ENCODE results near the gene NCOA1.
"Not testable (repeated sequence)": the region's sequence is repeated elsewhere in the genome, so short reads cannot be mapped to it uniquely, and the experiment has no call there.

Gene NCOA1

DNA sequence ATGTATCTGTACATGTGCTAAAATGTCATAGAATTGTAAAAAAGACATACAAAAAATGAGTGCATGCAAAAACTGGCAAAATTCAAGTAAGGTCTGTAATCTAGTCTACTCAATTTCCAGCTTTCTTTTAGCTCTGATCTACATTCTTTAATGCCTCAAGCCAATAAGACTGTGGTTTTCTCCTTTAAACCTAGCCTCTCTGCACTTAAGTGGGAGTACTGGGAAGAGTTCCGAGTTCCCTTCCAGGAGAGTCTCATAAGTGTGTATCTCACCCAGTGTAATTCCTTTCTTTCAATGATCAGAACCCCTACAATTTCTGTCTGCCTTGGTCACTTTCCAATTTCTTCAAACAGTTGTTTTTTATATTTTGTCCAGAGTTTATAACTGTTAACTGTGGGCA lies 152.0 kb downstream of the NCOA1 start:
- DNase-seq: no peak

- DNase-seq: no peak
Observed at GRCh38 chr2:24644032-24644431, 153.0 kb downstream of the NCOA1 start.

- DNase-seq: no peak
Observed at GRCh38 chr2:24650997-24651642, 160.1 kb downstream of the NCOA1 start.

DNA sequence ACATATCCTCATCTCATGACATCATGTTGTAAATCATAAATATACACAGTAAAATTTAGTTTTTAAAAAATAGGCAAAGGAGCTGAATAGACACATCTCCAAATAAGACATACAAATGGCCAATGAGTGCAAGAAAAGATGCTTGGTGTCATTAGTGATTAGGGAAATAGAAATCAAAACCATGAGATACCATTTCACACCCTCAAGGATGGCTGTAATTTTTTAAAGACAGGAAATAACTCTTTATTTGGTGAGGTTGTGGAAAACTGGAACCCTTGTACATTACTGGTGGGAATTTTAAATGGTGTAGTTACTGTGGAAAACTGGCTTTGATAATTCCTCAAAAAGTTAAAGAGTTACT lies 160.6 kb downstream of the NCOA1 start:
- DNase-seq: no peak

DNA sequence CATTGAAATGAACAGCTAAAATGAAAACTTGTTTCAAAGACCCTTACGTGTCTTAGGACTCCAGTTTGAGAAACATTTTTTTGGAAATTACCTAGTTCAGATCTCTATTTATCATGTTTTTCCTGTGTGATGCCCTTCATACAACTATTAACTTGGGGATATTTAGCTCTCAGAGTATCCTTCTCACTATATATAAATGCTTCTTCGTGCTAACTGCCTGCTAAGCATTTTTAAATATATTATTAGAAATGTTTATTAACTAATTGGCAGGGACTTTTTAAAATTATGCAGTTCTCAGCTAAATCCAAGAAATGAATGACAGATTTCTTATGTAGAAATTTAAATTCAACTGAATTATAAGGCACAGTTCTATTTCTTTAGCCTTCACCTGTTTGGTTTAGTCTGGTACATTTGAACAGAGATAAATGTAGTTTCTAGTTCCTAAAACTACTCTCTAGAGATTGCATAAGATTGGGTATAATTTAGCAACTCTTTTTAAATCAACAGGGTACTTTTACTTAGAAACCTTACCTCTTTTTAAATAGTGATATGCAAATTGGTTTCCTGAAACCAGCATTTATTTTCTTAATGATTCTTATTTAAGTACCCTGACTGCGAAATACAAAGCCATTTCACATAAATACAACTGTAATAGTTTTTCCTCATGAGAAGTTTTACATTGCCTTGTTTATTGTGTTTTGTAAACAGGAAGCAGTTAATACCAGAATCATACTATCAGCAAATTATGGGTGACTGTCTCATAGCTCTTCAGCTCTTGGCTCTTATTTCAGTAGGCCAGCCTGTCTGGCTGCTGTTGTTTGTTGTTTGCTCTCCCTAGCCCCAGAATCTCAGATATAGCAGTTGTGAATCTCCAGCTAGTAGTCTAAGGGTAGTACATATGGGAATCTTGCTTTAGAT lies 161.5 kb downstream of the NCOA1 start:
- DNase-seq: peak in 1 of 14 donors; percentile 3

DNA sequence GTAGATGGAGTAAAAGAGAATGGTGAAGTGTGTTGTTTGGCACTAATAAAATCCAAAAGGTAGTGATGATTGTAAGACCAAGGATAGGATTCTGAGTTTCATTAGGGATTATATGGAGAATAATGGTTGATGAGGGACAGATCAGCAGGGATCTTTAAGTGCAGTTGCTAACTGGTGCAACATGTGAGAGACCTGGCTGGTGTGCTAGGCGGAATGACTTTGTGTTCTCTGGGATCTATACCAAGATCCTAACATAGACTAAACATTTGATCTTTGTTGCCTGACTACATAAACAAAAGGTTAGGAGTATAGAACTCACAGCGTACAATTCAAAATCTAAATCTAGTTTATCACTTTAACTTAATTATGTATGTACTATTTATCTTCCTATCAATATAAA lies 166.8 kb downstream of the NCOA1 start:
- DNase-seq: no peak

DNA sequence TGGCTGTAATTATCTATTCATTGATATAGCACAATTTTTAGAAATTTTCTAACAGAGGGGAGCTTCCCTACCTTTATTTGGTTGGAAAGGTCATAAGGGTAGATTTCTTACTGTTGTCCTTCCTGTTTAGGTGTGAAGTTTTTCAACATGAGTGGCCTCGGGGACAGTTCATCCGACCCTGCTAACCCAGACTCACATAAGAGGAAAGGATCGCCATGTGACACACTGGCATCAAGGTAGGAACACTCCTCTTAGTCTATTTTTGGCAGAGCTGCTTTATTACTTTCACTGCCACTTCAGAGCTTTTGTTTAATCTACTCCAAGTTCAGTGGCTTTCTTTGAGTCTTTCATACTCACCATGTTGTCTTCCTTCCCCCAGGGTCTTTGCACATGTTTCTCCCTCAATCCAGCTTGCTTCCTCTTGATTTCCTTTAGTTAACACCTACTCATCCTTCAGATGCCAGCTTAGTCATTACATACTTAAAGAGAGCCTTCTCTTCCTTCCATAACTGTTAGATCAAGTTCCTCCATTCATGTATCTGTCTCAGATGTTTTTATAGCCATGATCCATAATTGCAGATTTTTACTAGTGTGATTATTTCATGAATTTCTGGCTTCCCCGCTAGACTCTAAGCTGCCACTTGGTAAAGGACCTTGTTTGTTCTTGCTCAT lies 167.6 kb downstream of the NCOA1 start:
- DNase-seq: no peak

- no peak for DNase-seq
Observed at GRCh38 chr2:24659862-24660261, 168.8 kb downstream of the NCOA1 start.

- no peak for DNase-seq
Observed at GRCh38 chr2:24667542-24667941, 176.5 kb downstream of the NCOA1 start.

DNA sequence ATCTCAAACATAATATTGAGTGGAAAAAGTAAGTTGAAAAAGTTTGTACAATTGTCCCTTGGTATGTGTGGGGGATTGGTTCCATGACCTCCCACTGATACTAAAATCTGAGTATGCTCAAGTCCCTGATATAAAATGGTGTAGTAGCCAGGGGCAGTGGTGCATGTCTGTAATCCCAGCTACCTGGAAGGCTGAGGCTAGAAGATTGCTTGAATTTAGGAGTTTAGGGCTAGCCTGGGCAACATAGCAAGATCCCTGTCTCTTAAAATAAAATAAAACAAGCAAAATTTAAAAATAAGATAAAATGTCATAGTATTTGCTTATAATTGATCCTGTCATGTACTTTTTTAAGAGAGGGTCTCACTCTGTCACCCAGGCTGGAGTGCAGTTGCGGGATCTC lies 180.2 kb downstream of the NCOA1 start:
- no peak for DNase-seq

- DNase-seq: no peak
Observed at GRCh38 chr2:24672589-24672988, 181.5 kb downstream of the NCOA1 start.

DNA sequence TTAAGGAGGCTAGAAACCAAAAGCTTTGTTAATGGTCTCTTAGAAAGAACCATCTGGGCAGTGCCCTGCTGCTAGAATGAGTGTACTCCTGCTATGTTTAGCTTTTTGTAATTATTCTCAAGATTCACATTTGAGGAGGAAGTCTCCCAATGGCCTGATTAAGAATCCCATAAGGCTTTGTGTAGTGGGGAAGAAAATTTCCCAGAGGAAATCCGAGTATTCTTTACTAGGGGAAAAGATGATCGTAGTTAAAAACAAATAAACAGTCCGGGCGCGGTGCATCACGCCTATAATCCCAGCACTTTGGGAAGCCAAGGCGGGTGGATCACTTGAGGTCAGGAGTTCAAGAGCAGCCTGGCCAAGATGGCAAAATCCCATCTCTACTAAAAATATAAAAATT lies 184.3 kb downstream of the NCOA1 start:
- no peak for DNase-seq

DNA sequence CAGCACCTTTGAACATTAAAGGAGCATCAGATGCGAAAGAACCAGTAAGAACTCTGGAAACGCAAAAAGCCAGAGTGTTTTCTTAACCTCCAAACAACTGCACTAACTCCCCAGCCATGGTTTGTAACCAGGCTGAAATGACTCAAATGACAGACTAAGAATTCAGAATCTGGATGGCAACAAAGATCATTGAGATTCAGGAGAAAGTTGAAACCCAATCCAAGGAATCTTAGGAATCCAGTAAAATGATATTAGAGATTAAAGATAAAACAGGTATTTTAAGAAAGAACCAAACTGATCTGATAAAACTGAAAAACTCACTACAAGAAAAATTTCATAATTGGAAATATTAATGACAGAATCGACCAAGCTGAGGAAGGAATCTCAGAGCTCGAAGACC lies 185.4 kb downstream of the NCOA1 start:
- DNase-seq: no peak

DNA sequence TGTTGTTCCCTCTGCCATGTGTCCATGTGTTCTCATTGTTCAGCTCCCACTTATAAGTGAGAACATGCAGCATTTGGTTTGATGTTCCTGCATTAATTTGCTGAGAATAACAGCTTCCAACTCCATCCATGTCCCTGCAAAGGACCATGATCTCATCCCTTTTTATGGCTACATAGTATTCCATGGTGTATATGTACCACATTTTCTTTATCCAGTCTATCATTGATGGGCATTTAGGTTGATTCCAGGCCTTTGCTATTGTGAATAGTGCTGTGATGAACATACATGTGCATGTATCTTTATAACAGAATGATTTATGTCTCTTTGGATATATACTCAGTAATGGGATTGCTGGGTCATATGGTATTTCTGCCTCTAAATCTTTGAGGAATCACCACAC lies 187.0 kb downstream of the NCOA1 start:
- not testable (repeated sequence) for DNase-seq

GRCh38 chr2:24680196-24680595 lies 189.1 kb downstream of the NCOA1 start:
- no peak for DNase-seq

DNA sequence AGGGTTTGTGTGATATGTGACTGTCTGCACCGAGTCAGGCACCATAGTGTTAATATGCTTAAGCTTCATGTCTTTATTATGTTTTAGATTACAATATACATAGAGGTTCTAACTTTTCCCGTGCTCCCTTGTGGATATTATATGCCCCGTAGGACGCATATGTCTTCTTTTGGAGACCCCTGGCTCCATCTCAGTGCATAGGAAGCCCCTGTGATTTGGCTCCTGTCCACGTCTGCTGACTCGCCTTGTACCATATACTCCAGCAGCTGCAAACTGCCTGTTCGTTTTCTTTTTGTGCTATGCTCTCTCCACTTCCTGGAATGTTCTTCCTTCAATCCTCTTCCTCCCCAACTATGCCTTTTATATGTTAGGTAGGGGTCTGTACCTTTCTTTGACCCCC lies 191.2 kb downstream of the NCOA1 start:
- no peak for DNase-seq

GRCh38 chr2:24683408-24683807 lies 192.4 kb downstream of the NCOA1 start:
- DNase-seq: no peak

GRCh38 chr2:24690524-24690923 lies 199.5 kb downstream of the NCOA1 start:
- no peak for DNase-seq

DNA sequence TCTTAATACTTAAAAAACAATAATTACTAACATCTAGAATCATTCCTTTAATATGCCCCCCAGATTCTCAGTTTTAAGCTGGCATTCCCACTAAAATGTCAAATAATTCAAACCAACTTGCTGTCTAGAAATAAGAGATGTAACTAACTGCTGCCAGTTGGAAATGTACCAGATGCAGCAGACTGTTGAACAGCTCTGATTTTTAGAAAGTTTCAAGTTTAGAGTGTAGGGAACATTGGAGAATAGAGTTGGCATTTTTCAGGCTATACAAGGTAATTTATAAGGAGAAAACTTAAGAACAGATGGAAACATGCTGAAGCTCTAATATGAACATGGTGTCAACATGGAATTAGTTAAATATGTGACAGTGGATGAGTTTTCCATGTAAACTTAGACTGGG lies 200.8 kb downstream of the NCOA1 start:
- no peak for DNase-seq

DNA sequence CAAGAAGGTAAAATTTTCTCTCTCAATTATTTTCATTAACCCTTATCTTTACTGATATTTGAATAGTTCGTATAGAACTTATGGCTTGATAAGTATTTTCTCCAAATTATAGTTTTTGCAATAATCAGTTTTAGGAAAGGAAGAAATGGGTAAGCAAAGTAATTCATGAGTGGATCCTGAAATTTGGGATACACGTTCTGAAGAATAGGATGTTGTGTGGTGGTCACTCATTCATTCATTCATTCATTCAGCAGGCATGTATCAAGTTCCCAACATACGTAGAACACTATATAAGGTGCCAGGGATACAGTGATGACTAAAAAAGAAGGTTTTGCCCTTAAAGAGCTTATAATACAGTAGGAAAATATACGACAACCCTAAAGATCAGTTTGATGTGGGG lies 206.7 kb downstream of the NCOA1 start:
- no peak for DNase-seq

DNA sequence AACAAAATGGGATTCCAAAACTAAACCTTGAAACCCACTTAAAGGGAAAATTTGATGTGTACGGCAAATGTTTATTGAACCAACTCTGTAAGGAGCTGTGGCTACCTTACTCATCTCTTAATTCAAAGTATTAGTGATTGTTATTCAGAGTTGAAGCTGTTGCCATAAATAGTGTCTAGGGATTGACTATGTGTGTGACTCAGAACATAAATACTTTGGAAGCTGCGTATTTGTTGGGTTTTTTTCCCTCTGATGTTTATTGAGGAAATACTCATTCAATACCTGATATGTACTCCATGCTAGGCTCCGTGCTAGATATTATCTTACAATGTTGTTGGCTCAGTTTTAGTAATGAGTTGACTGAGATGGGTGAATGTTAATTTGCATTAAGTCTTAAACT lies 211.7 kb downstream of the NCOA1 start:
- DNase-seq: no peak

DNA sequence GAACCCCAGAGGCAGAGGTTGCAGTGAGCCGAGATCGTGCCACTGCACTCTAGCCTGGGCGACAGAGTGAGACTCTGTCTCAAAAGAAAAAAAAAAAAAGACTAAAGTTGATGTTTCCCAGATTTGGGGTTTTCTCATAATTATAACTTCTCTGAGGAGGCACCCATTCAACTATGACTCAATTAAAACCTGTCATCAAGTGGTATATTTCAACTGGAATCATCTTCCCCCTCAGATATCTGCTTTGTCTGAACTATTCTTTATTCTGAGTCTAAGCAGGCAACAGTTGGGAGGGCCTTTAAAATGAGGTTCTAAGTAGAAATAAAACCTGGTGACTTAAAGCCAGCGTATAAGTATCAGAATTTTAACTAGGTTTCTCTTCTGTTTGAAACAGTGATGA lies 213.6 kb downstream of the NCOA1 start:
- DNase-seq: no peak

DNA sequence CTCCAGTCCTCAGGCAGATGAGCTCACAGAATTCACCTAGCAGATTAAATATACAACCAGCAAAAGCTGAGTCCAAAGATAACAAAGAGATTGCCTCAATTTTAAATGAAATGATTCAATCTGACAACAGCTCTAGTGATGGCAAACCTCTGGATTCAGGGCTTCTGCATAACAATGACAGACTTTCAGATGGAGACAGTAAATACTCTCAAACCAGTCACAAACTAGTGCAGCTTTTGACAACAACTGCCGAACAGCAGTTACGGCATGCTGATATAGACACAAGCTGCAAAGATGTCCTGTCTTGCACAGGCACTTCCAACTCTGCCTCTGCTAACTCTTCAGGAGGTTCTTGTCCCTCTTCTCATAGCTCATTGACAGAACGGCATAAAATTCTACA lies 216.1 kb downstream of the NCOA1 start:
- no peak for DNase-seq

All from C1 segment of cervical spinal cord (tissue), 14 donors.